A172 (cell line): ENCODE results near the gene BACE2. TPM values are rescaled to one million over a fixed set of nuclear protein-coding genes. Genes with fewer than 3 reads are reported as not detected.

ENCODE experiments used
- DNase-seq: peaks from one replicate; pipeline ENCODE4 v3.0.0-alpha.2; 2015; ENCODE audit warnings: low spot score
- total RNA-seq: library from RNA; depleted of rRNA; stranded (reverse); fragments of >200 nt; shearing (Covaris generic); gene quantifications from 2 replicates; pipeline ENCODE4 v1.2.3, GENCODE V29; 2014

BACE2 gene
- total RNA-seq, 1 experiment from 2014 or later, result 46.6 TPM

- no peak for DNase-seq
These were observed 19.2 kb upstream of the BACE2 start for GRCh38 chr21:41148798-41149197.

- DNase-seq, result no peak
These were observed 18.8 kb upstream of the BACE2 start for GRCh38 chr21:41149199-41149598.

DNA sequence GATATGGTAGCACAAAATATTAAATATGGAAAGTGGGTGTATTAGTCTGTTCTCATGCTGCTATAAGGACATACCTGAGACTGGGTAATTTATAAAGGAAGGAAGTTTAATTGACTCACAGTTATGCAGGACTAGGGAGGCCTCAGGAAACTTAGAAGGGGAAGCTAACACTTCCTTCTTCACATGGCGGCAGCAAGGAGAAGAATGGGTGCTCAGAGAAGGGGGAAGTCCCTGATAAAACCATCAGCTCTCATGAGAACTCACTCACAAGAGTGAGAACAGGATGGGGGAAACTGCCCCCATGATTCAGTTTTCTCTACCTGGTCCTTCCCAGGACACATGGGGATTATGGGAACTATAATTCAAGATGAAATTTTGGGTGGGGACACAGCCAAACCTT lies 15.8 kb upstream of the BACE2 start:
- no peak for DNase-seq

GRCh38 chr21:41153443-41153842 lies 14.5 kb upstream of the BACE2 start:
- no peak for DNase-seq

GRCh38 chr21:41156142-41156541 lies 11.8 kb upstream of the BACE2 start:
- no peak for DNase-seq

DNA sequence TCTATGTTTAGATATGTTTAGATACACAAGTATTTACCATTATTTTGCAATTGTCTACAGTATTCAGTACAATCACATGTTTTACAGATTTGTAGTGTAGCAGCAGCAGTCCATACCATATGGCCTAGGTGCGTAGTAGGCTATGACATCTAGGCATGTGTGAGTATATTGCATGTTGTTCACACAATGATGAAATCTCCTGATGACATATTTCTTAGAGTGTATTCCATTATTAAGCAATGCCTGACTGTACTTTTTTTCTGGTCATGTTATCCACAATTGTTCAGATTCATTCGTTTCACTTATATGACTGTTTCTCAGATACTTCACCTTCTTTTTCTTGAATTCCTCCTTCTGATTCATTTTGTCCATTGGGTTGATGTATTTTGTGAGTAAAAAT lies 9.9 kb upstream of the BACE2 start:
- DNase-seq, result no peak

GRCh38 chr21:41160036-41160435 lies 7.9 kb upstream of the BACE2 start:
- DNase-seq, result no peak

DNA sequence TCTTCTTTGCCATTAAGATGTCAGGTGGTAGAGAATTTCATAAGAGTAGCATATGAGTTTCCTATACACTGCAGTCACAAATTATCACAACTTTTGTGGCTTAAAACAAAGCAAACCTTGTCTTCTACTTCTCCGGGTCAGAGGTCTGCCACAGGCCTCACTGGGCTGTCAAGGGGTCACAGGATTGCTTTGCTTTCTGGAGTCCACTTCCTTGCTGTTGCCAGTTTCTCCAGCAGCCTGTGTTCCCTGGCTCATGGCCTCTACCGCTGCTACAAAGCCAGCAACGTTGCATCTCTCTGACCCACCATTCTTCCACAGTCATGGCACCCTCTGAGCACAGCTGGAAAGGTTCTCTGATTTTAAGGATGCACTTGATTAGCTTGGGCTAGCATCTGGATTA lies 6.5 kb upstream of the BACE2 start:
- no peak for DNase-seq

- no peak for DNase-seq
These were observed 5.9 kb upstream of the BACE2 start for GRCh38 chr21:41162096-41162495.

- no peak for DNase-seq
These were observed 4.9 kb upstream of the BACE2 start for GRCh38 chr21:41163091-41163490.

GRCh38 chr21:41164052-41164451 lies 3.9 kb upstream of the BACE2 start:
- no peak for DNase-seq

GRCh38 chr21:41164981-41165655 lies 2.8 kb upstream of the BACE2 start:
- DNase-seq, result peak; percentile 93

DNA sequence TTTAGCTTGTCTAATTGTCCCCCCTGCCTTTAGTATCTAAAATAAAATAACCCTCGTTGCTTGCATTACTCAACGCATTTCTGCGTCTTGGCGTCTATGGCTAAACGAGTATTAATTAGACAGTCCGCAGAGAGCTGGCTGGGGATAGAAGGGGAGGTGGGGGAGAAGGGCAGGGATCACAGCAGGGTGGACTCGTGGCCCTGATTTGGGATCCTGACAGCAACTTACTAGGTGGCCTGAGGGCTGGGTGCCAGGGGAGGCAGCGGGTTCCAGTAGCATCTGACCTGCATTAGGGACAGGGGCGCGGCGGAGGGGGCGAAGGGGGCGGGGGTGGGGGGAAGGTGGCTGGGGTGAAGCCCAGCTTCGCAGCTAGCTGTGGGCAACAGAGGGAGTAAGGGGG lies 1.1 kb upstream of the BACE2 start:
- no peak for DNase-seq

DNA sequence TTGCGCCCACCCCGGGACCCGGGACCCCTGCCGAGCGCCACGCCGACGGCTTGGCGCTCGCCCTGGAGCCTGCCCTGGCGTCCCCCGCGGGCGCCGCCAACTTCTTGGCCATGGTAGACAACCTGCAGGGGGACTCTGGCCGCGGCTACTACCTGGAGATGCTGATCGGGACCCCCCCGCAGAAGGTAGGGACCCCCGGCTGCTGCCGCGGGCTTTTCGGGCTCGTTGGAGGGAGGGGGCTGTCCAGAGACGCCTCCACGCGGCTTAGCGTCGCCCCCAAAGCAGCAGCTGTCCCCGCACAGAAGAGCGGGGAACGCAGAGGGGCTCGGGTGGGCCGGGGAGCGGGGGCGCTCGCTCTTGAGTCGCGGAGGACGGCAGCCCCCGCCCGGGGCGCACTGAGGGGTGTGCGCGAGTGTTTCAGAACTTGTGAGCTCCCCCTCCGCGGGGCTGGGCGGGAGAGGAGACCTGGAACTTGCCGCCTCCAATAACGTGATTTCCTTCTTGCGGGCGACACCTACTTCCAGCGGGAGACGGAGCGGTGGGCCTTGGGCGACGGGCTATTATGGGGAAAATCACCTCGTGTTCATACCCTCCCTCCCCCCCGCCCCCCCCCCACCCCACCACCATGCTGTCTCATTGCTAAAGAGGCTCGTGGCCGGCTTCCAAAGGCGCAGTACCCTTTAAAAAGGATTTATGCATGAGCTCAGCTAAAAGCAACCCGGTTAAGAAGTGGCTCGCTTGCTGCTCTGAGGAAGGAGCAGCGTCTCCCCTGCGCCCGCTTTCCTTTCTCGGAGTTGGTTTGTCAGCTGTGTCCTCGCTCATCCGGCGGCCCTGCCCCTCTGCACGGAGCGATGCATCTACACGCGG lies 664 bp downstream of the BACE2 start:
- DNase-seq, result peak; percentile 57

DNA sequence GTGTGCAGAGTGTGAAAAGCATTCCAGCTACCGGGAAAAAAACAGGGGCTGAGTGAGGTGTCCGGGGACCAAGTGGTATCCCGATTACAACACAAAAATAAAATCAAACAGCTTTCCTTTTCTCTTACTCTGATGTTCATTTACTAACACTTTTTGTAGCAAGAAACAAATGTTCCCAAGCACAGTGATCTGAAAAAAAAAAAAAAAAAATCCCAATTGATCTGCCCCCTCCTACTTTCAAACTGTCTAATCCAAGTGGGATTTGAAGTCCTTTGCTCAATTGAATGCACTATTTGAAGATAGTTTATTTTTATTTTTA lies 1.3 kb downstream of the BACE2 start:
- no peak for DNase-seq

GRCh38 chr21:41169701-41170100 lies 1.7 kb downstream of the BACE2 start:
- DNase-seq, result no peak

GRCh38 chr21:41170442-41170841 lies 2.5 kb downstream of the BACE2 start:
- DNase-seq, result peak; percentile 57

DNA sequence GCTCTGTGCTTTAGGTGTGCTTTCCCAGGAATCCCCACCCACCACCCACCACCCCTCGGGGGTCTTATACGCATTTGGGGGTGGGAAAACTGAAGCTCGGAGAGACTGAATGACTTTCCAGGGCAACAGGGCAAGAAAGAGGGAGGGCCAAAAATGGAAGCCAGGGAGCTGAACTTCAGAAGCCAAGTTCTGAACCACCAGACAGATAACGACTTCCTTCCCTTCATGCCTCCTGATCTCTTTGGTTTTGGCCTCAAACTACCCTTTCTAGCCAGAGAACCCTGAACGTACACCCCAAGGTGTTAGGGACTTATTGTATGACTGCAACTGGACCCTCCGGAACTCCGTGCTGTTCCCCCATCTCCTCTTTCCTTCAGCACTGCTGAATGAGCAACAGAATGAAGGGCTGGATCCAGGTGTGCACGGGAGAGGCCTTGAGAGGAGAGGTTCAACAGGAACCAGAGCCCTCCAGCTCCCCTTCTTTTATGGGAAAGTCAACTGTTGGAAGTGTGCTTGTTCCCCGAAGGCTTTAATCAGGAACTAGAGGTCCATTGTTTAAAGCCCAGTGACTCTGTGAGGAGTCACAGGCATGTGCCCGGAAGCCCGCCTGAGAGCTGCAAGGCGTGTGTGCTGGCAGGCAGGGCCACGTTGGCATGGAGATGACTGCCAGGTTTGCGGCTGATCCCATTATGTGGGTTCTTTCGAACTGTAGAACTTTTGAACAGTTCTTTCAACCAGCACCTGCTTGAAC lies 3.1 kb downstream of the BACE2 start:
- DNase-seq, result peak; percentile 42

- no peak for DNase-seq
These were observed 7.1 kb downstream of the BACE2 start for GRCh38 chr21:41175080-41175479.

GRCh38 chr21:41176846-41177245 lies 8.9 kb downstream of the BACE2 start:
- DNase-seq, result no peak

- DNase-seq, result peak; percentile 23
These were observed 12.8 kb downstream of the BACE2 start for GRCh38 chr21:41180752-41181151.

- DNase-seq, result no peak
These were observed 14.6 kb downstream of the BACE2 start for GRCh38 chr21:41182547-41182946.

- no peak for DNase-seq
These were observed 15.6 kb downstream of the BACE2 start for GRCh38 chr21:41183575-41183974.
